Kidney epithelial cell (primary cell): ENCODE data around the gene AGPAT4. TPM values are rescaled to one million over a fixed set of nuclear protein-coding genes. Genes with fewer than 3 reads are reported as not detected.

Experiments
- DNase-seq: peaks from one replicate; pipeline ENCODE4 v3.0.0-alpha.2; 2010; ENCODE audit warnings: low read depth
- H3K27me3 ChIP-seq: 2 replicates; pipeline ENCODE4 v1.6.0; 2011; ENCODE audit warnings: low read length; ENCODE audit not compliant: control insufficient read depth, insufficient read depth
- H3K36me3 ChIP-seq: 2 replicates; pipeline ENCODE4 v1.5.1; 2011; ENCODE audit warnings: low read length; ENCODE audit not compliant: control insufficient read depth, insufficient read depth
- H3K4me3 ChIP-seq: 2 replicates; pipeline ENCODE4 v1.5.1; 2011; ENCODE audit warnings: low read depth, mild to moderate bottlenecking, control low read depth, low read length
- CTCF ChIP-seq: IDR thresholded peaks from 2 replicates; pipeline ENCODE4 v1.5.1; 2011; ENCODE audit warnings: mild to moderate bottlenecking, moderate library complexity, low read length, control low read depth, inconsistent platforms; ENCODE audit not compliant: insufficient read depth, poor library complexity, severe bottlenecking
- total RNA-seq: library from RNA; depleted of rRNA; stranded (reverse); fragments of >200 nt; gene quantifications from 2 replicates; pipeline ENCODE4 v1.2.3, GENCODE V29; 2015

AGPAT4 gene
- total RNA-seq, 1 donor from 2014 or later = 9.6 TPM

GRCh38 chr6:161107779-161108730 lies 165.8 kb downstream of the AGPAT4 start:
- TF ChIP-seq CTCF = no peak
- peaks cover 3% of the 10 kb centered on the region for H3K36me3 ChIP-seq
- no peak for DNase-seq

GRCh38 chr6:161105408-161105807 lies 168.5 kb downstream of the AGPAT4 start:
- Histone ChIP-seq H3K36me3 (peaks cover 2% of the 10 kb centered on the region), H3K27me3 (no peaks in the 10 kb centered on the region), H3K4me3 (no peak overlapping the region)
- DNase-seq = no peak
- TF ChIP-seq CTCF = no peak

More at GRCh38 chr6:161107779-161108730, 165.8 kb downstream of the AGPAT4 start:
- no peaks in the 10 kb centered on the region for H3K27me3 ChIP-seq
- H3K4me3 ChIP-seq = no peak overlapping the region

- Histone ChIP-seq H3K4me3 (no peak overlapping the region), H3K27me3 (no peaks in the 10 kb centered on the region), H3K36me3 (peaks cover 2% of the 10 kb centered on the region)
- TF ChIP-seq CTCF = no peak
- DNase-seq = no peak
Observed at GRCh38 chr6:161104966-161105365, 168.9 kb downstream of the AGPAT4 start.

GRCh38 chr6:161103475-161103874 lies 170.4 kb downstream of the AGPAT4 start:
- Histone ChIP-seq H3K4me3 (no peak overlapping the region), H3K27me3 (no peaks in the 10 kb centered on the region), H3K36me3 (peaks cover 2% of the 10 kb centered on the region)
- TF ChIP-seq CTCF = no peak
- DNase-seq = no peak

- H3K36me3 ChIP-seq = peaks cover 4% of the 10 kb centered on the region
- DNase-seq = no peak
Observed at GRCh38 chr6:161101517-161101916, 172.3 kb downstream of the AGPAT4 start.

More at GRCh38 chr6:161101517-161101916, 172.3 kb downstream of the AGPAT4 start:
- no peak overlapping the region for H3K4me3 ChIP-seq
- no peaks in the 10 kb centered on the region for H3K27me3 ChIP-seq
- TF ChIP-seq CTCF = peak; percentile 36
